CD4-positive, alpha-beta T cell treated with Interleukin-12 subunit alpha and Interleukin-12 subunit beta, for 1 hour (primary cell): Measurements from ENCODE around the gene SAMD4A.
"Not testable (repeated sequence)": the region's sequence is repeated elsewhere in the genome, so short reads cannot be mapped to it uniquely, and the experiment has no call there.

Experiments used
- DNase-seq: peaks from one replicate; pipeline ENCODE4 v3.0.0-alpha.2; 2020

SAMD4A gene

DNA sequence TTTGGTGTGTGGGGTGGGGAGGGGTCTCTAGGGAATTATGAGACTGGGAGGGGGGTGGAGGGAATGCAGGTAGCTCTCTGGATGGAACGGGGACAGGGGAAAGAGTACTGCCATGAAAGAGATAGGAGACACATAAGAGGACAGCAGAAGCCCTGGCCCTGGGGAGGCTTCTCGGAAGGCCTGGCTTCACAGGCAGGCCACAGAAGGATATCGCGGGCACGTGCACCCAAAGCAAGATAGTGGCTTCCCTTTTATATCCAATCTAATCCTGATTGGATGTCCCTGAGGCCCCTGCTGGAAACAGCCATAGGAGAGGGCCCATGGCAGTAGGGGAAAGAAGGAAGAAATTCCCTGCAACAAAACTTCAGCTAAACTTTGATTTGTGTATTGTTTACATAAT lies 222.2 kb downstream of the SAMD4A start:
- no peak for DNase-seq

DNA sequence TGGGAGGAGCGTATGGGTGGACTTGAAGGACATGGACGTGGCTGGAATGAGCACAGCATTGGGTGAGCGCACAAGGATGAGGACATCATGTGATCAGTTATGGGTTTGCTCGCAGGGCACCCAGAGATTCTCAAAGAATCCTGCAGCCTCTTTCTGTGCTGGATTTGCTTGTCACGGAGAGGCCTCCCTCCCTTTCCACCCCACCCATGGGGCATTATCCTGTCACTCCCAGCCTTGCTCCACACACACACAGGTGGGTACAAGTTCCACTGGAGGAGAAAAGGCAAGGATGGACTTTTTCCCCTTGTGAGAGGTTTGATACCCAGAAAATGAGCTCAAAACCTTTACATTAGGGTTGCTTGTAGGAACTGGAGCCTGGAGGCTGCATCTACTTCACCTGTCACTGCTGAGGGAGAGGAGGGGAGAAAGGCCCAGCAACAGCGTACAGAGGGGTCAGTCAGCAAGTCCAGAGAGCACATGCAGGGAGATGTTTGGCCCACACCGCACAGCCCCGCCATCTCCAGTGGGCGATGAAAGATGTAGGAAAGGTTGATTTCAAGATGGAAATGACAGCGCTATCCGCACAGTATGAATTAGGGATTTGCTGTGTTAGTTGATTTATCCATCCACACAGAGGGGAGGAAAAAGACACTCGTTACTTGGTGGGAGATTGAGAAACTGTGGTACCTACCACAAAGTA lies 223.0 kb downstream of the SAMD4A start:
- no peak for DNase-seq

- DNase-seq = no peak
Measured at GRCh38 chr14:54791001-54791400, 224.1 kb downstream of the SAMD4A start.

DNA sequence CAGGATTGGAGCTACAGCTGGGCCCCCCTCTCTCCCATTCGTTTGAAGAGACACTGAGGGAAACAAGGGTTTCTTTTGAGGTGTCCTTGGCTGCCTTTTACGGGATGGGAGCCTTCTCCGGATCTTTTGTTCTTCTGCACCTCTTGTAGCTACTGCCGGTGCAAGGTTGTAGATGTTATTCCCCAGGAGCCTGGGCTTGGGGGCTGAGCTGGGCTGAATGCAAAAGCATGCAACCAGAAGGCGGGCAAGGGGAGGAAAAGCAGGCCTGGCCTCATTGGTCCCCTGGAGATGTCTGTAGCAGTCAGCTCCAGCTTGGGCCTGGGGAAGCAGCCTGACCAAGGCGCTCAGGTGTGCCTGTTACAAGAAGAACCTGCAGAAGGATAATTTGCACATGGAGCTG lies 225.4 kb downstream of the SAMD4A start:
- no peak for DNase-seq

- no peak for DNase-seq
Measured at GRCh38 chr14:54794159-54794558, 227.2 kb downstream of the SAMD4A start.

DNA sequence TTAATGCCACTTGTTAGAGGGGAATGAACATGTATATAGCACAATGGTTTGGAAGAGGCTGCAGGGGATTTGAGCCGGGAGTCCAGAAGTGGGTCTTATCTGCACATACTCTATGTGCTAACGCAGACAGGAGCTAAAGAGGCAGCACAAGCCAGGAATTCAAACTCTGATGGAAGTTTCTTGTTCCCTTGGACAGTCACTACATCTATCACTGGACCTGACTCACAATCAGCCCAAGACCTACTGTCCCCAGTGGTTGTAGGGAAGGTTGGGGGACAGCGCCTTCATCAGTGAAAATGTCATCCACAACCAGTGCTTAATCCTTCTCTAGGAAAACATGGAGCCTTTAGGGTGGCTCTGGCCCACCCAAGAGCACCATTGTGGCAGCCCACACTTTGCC lies 227.9 kb downstream of the SAMD4A start:
- DNase-seq = no peak

DNA sequence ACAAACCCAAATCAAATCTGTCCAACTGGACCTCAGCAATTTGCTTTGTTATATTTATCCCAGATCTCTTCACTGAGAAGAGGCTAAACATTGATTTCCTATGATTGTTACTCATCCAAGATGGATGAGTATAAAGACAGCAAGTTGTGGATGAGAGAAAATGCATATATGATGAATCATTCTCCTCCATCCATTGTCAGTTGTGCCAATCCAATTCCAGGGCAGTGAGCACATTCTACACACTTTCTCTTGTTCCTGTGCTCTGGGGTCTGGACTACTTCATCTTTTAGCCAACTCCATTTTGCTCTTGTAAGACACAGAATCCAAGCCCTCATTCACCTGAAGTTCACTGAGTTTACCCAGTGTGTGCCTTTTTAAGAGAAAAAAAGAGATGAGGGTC lies 230.0 kb downstream of the SAMD4A start:
- DNase-seq = no peak

- no peak for DNase-seq
Measured at GRCh38 chr14:54797556-54797955, 230.6 kb downstream of the SAMD4A start.

GRCh38 chr14:54797986-54798385 lies 231.1 kb downstream of the SAMD4A start:
- DNase-seq = no peak

DNA sequence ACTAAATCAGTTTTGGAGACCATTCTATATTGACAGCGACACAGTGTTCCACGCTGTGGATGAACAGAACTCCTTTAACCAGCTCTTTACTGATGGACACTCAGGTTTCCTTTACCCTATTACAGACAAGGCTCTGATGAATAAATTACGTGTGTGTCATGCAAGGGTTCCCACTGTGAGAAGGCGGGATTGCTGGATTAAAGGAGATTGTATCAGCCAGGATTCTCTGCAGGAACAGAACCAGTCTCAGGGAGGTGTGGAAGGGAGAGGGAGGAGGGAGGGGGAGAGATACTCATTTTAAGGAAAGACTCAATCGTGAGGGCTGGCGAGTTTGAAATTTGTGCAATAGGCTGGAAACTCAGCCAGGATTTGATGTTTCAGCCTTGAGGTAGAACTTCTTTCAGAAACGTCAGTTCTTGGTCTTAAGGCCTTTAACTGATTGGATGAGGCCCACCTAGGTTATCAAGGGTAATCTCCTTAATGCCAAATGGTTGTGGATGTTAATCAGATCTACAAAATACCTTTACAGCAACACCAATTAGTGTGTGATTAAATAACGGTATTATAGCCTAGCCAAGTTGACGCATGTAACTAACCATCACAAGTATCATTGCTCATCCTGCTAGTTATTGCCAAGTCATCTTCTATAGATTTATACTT lies 231.7 kb downstream of the SAMD4A start:
- no peak for DNase-seq

GRCh38 chr14:54801482-54801881 lies 234.6 kb downstream of the SAMD4A start:
- DNase-seq = not testable (repeated sequence)

GRCh38 chr14:54803396-54803795 lies 236.5 kb downstream of the SAMD4A start:
- DNase-seq = no peak

- DNase-seq = no peak
Measured at GRCh38 chr14:54803926-54804537, 237.1 kb downstream of the SAMD4A start.

DNA sequence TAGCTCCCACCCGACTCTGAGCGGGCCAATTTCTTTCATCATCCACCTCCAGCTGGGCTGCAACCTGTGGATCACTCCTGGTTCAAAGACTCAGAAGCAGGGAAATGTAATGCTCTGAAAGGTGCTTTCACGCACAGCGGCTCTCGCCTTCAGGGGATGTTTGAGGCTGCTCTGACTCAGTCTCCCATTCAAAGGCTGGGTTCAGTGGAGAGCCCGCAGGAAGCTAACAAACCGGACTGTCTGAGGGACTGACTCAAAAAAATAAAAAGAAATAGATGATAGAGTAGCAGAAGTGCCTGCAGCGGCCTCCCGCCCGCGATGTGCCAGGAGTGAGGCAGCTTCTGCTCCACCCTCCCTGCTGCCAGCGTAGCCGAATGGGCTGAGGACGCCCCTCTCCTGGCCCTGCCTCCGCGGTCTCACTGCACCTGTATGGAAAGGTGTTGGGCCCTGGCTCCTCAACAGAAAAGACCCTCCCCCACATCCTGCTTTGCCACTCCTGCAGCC lies 237.7 kb downstream of the SAMD4A start:
- no peak for DNase-seq

DNA sequence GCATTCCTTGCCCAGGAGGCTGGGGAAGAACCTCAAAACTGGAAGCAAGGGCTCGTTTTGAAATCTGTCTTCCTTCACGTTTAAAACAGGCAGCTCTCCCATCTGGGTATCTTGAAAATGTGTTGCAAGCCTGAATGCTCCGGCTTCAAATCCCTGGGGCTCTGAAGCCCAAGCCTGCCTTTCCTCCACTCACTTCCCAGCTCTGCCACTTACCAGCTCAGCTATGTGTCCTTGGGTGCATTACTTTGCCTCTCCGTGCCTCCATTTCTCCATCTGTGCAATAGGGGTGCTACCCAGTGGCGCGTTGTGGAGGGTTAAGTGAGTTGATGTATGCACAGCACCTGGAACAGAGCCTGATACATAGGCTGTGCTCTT lies 238.1 kb downstream of the SAMD4A start:
- no peak for DNase-seq

GRCh38 chr14:54805445-54806322 lies 238.8 kb downstream of the SAMD4A start:
- DNase-seq = peak; percentile 70

DNA sequence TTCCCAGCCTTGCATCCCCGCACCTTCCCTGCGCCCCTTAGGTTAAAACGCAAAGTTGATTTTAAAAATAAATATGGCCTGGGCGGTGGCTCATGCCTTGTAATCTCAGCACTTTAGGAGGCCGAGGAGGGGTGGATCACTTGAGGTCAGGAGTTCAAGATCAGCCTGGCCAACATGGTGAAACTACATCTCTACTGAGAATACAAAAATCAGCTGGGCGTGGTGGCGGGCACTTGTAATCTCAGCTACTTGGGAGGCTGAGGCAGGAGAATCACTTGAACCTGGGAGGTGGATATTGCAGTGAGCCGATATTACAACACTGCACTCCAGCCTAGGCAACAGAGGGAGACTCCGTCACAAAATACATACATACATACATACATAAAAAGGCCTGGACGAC lies 239.7 kb downstream of the SAMD4A start:
- no peak for DNase-seq

- DNase-seq = no peak
Measured at GRCh38 chr14:54807428-54807827, 240.5 kb downstream of the SAMD4A start.

DNA sequence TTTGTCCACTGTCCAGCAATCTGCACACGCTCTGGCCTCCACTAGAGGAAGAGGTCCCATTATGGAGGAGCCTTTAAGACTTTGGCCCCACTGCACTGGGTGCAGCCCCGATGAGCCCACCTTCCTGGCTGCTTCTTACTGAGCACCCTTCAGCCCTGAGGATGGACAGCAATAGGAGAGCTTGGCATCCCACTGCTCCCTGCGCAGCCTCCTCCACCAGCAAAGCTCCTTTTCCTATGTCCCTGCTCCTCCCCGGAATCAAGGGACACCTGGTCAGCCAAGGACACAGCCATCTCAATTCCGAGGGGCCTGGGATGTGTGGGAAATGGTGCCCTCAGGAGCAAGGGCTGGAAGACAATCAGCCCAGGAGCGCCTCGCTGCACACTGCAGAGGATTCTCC lies 241.0 kb downstream of the SAMD4A start:
- DNase-seq = no peak

DNA sequence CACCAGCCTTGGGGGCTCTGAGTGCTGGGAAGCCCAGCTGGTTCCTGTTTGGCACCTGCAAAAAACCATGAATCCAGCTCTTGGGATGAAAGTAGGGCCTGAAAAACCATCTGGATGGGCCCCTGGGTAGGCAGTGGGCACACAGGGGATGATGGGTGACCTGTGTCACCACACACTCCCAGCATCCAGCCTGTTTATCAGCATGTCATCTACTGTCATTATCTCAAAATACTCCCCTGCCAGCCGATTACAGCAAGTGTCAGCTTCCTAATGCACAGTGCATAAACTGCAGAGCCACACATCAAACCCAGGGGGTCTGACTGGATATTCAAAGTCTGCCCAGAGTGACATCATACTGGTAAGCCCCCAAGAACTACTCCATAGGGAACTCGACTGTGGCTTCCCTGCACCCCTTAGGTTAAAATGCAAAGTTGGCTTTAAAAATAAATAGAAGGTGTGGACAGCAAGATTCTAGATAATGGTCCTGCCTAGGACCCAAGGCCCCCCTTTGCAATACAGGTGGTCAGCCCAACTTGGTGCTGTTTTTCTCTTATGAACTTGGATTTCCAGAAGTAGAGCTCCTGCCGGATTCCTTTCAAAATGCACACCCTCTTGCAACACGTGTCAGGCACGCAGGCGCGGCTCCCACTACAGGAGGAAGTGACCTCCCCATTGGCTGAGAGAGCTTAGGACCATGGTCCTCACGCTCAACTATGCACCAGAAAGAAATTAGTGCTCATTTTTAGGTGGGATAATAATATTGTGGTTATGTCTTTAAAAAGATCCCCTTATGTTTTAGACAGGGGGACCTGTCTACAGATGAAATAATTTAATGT lies 241.6 kb downstream of the SAMD4A start:
- no peak for DNase-seq

- no peak for DNase-seq
Measured at GRCh38 chr14:54809767-54810166, 242.8 kb downstream of the SAMD4A start.

GRCh38 chr14:54812617-54813016 lies 245.7 kb downstream of the SAMD4A start:
- DNase-seq = no peak
